K562 (cell line): Measurements from ENCODE around the gene SYT7. TPM values are rescaled to one million over a fixed set of nuclear protein-coding genes. Genes with fewer than 3 reads are reported as not detected.

Source experiments
- ATAC-seq: fragments of 200-7000 bp; cut with Tn5 transposase; 3 replicates; pipeline ENCODE4 v1.9.1; 2020; ENCODE audit warnings: moderate library complexity
- BruUV-seq: library from RNA; stranded (reverse); fragments of 400-500 nt; replicated peaks from 2 replicates; lab custom pipeline; 2021; lab: Mats Ljungman, UMichigan
- CTCF ChIA-PET: fragments of 300-600 bp; formaldehyde crosslinking; extraction: SDS; loops from one replicate; lab custom pipeline; 2021; ENCODE audit warnings: low intra/inter-chr PET ratio; lab: Yijun Ruan, JAX
- POLR2A ChIA-PET: fragments of 300-600, 350-650 bp; sonication (Branson Sonifier 250); formaldehyde crosslinking; extraction: SDS; loops from one replicate; lab custom pipeline; 2021; ENCODE audit warnings: antibody characterized with exemption, inconsistent platforms; lab: Yijun Ruan, JAX
- DNase-seq, 4 experiments: peaks; one replicate each; pipeline versions ENCODE4 v3.0.0 to v3.0.0-alpha.2; 2011 to 2018; ENCODE audit warnings: low spot score in 3 of 4, mixed read lengths in 3 of 4; ENCODE audit errors: extremely low read depth in 1 of 4
- FAIRE-seq: peaks from 2 replicates; lab custom pipeline; 2011; peaks lifted over from hg19 to GRCh38; lab: Jason Lieb, UNC
- H2AFZ ChIP-seq: 2 replicates; pipeline ENCODE4 v1.6.0; 2011; ENCODE audit warnings: low read depth, low read length, control low read depth, inconsistent platforms
- H3K27ac ChIP-seq: fragments of 200-600 bp; 3 replicates; pipeline ENCODE4 v1.8.0; 2011; ENCODE audit warnings: low read depth, mild to moderate bottlenecking, control low read depth, inconsistent platforms, low read length, moderate library complexity, mixed read lengths; ENCODE audit errors: extremely low read depth
- H3K27me3 ChIP-seq, 2 experiments: fragments of 300-600 bp in 1 of 2; 2 replicates in 1 of 2; 3 replicates in 1 of 2; pipeline versions ENCODE4 v1.6.0 to v1.8.0; 2011; ENCODE audit warnings: inconsistent platforms in 2 of 2, low read length in 2 of 2, mild to moderate bottlenecking in 1 of 2, mixed read lengths in 1 of 2, moderate library complexity in 1 of 2; ENCODE audit not compliant: control insufficient read depth in 2 of 2, insufficient read depth in 2 of 2
- H3K36me3 ChIP-seq: fragments of 300-600 bp; 3 replicates; pipeline ENCODE4 v1.8.0; 2011; ENCODE audit warnings: mild to moderate bottlenecking, low read length, inconsistent platforms; ENCODE audit not compliant: control insufficient read depth, insufficient read depth
- H3K4me1 ChIP-seq, 2 experiments: fragments of 200-600 bp in 1 of 2; replicated peaks in 1 of 2; 2 replicates in 1 of 2; 3 replicates in 1 of 2; pipeline versions ENCODE4 v1.5.1 to v1.8.0; 2011; ENCODE audit warnings: inconsistent platforms in 2 of 2, low read length in 2 of 2, mild to moderate bottlenecking in 1 of 2, mixed read lengths in 1 of 2, moderate library complexity in 1 of 2; ENCODE audit not compliant: control insufficient read depth in 2 of 2, insufficient read depth in 2 of 2
- H3K4me2 ChIP-seq: 2 replicates; pipeline ENCODE4 v1.6.1; 2011; ENCODE audit warnings: low read length, control low read depth, inconsistent platforms, mixed read lengths; ENCODE audit not compliant: insufficient read depth
- H3K4me3 ChIP-seq: fragments of 200-600 bp; sonication (generic), shearing (Covaris generic); 2 replicates; pipeline ENCODE4 v1.5.1; 2016; ENCODE audit warnings: control low read depth, inconsistent platforms
- H3K79me2 ChIP-seq: fragments of 200-600 bp; 3 replicates; pipeline ENCODE4 v1.8.0; 2011; ENCODE audit warnings: low read length, inconsistent platforms; ENCODE audit not compliant: control insufficient read depth, insufficient read depth
- H3K9ac ChIP-seq, 2 experiments: 2 replicates each; pipeline versions ENCODE4 v1.6.0 to v1.6.1; 2011; ENCODE audit warnings: low read depth in 2 of 2, low read length in 2 of 2, control low read depth in 1 of 2, inconsistent platforms in 1 of 2, mild to moderate bottlenecking in 1 of 2, mixed read lengths in 1 of 2; ENCODE audit not compliant: insufficient read depth in 1 of 2
- H3K9me1 ChIP-seq: one replicate; pipeline ENCODE4 v1.6.0; 2011; ENCODE audit warnings: inconsistent platforms, mild to moderate bottlenecking, low read length, moderate library complexity; ENCODE audit not compliant: control insufficient read depth, insufficient read depth
- H3K9me3 ChIP-seq: replicated peaks from 2 replicates; pipeline ENCODE4 v1.5.1; 2011; ENCODE audit warnings: low read depth, low read length, inconsistent platforms; ENCODE audit not compliant: control insufficient read depth, insufficient read depth
- H4K20me1 ChIP-seq: replicated peaks from 2 replicates; pipeline ENCODE4 v1.6.1; 2011; ENCODE audit warnings: low read length, inconsistent platforms, mixed read lengths; ENCODE audit not compliant: control insufficient read depth, insufficient read depth
- EP300 ChIP-seq: IDR thresholded peaks from 2 replicates; pipeline ENCODE4 v1.6.1; 2012; ENCODE audit warnings: low read length, improper control_type of control experiment
- NCOA6 ChIP-seq: fragments of 450-650 bp; IDR thresholded peaks from 2 replicates; pipeline ENCODE4 v1.6.1; 2017; ENCODE audit warnings: mild to moderate bottlenecking
- PHB2 ChIP-seq: fragments of 450-650 bp; IDR thresholded peaks from 2 replicates; pipeline ENCODE4 v1.6.1; 2017; ENCODE audit warnings: low read depth
- PRMT5 ChIP-seq: sonication (generic); formaldehyde crosslinking; IDR thresholded peaks from 2 replicates; pipeline ENCODE4 v1.5.0; 2020; ENCODE audit warnings: missing genetic modification reagents
- ZFP30 ChIP-seq: fragments of 250-450 bp; sonication (Bioruptor Pico); IDR thresholded peaks from 2 replicates; pipeline ENCODE4 v1.8.0; 2022; ENCODE audit warnings: moderate library complexity, mild to moderate bottlenecking, inconsistent platforms, borderline replicate concordance
- ZNF23 ChIP-seq: fragments of 250-450 bp; sonication (Bioruptor Pico); IDR thresholded peaks from 2 replicates; pipeline ENCODE4 v1.4.0; 2020; ENCODE audit warnings: mild to moderate bottlenecking
- WGBS: fragments of 100-300 bp; shearing (Covaris generic); methylation state at CpG from one replicate; pipeline ENCODE4 v1.1.6; 2016; ENCODE audit warnings: low coverage, mixed read lengths; ENCODE audit not compliant: insufficient coverage; ENCODE audit errors: missing lambda C conversion rate; 5-methylcytosine and 5-hydroxymethylcytosine counted together
- in situ Hi-C: fragments of 300-500 bp; cut with MboI; formaldehyde crosslinking; loops from 4 replicates; pipeline ENCODE4 v1.15.0; 2018; ENCODE audit warnings: inconsistent platforms, mixed read lengths
- intact Hi-C: fragments of 100-400 bp; cut with micrococcal nuclease; formaldehyde crosslinking; loops from 2 replicates; pipeline ENCODE4 v1.14.2; 2022
- polyA plus RNA-seq, 8 experiments: library from polyadenylated mRNA; depleted of rRNA in 4 of 8; stranded (reverse) in 5 of 8; unstranded in 3 of 8; fragments of >200 nt; fragmentation: Nextera tagmentation in 2 of 8; fragmentation: Illumina TruSeq in 1 of 8; extraction: Ambion mirVana in 2 of 8; extraction: Trizol in 1 of 8; gene quantifications; 2 replicates each; pipeline versions ENCODE4 v1.2.1 to v1.2.3, GENCODE V29; 2011 to 2014; ENCODE audit warnings: inconsistent platforms in 1 of 8, missing spikeins in 1 of 8
- total RNA-seq, 7 experiments: library from RNA; depleted of rRNA in 6 of 7; stranded (reverse); fragments of >200 nt in 6 of 7; fragmentation: Illumina TruSeq in 2 of 7; extraction: Trizol in 2 of 7; gene quantifications; 2 replicates each; pipeline versions ENCODE4 v1.2.1 to v1.2.3, GENCODE V29; 2011 to 2021; ENCODE audit warnings: low replicate concordance in 1 of 7
- TF ChIP-seq, protein P1 (sequence below): IDR thresholded peaks from 2 replicates; pipeline ENCODE4 v1.6.1; 2011; ENCODE audit warnings: borderline replicate concordance, low read depth, mild to moderate bottlenecking, moderate library complexity, low read length; ENCODE audit not compliant: insufficient read depth, poor library complexity, severe bottlenecking
- TF ChIP-seq, protein P2 (sequence below): fragments of 250-450 bp; sonication (Bioruptor Pico); IDR thresholded peaks from 2 replicates; pipeline ENCODE4 v1.8.0; 2021; ENCODE audit warnings: mild to moderate bottlenecking, moderate library complexity
- TF ChIP-seq, protein P3 (sequence below): fragments of 250-450 bp; sonication (Bioruptor Pico); IDR thresholded peaks from 2 replicates; pipeline ENCODE4 v1.5.1; 2021; ENCODE audit warnings: mild to moderate bottlenecking

The SYT7 gene
- total and polyA plus RNA-seq, 9 of the 15 experiments (the other 6 are each of a cell fraction or from before 2014, with no cell fraction given): 0.01 to 0.51 (median 0.16) TPM; not detected in 1

DNA sequence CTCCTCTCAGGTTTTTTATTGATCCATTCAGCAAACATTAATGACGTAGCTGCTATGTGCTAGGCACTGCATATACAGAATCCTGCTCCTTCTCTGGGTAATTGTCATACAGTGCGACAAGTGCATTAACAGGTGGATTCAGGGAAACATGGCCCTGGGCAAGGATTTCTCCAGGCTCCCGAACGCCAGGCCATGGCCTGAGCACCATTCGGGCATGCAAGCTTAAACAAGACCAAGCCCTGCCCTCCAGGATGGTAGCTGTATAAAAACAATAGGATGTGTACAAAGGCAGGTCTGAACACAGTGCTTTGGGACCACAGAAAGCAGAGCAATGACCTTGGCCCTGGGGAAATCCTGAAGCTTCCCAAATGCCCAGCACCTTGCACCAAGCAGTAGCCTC, 9.1 kb upstream of the SYT7 start:
- Histone ChIP-seq H2AFZ (no peak overlapping the region), H4K20me1 (peaks cover 18% of the 10 kb centered on the region), H3K9me3 (no peaks in the 10 kb centered on the region), H3K79me2 (no peaks in the 10 kb centered on the region), H3K9me1 (no peaks in the 10 kb centered on the region), H3K27ac (no peak overlapping the region), H3K9ac (no peak overlapping the region), H3K4me2 (no peak overlapping the region), H3K36me3 (no peaks in the 10 kb centered on the region), H3K27me3 (peaks cover 16 to 74% of the 10 kb centered on the region in 2 experiments; a peak in 3 of 5 replicates), H3K4me1 (peaks cover 3 to 20% of the 10 kb centered on the region in 2 experiments; a peak in 4 of 5 replicates), H3K4me3 (no peak overlapping the region)
- TF ChIP-seq, protein P1, sequence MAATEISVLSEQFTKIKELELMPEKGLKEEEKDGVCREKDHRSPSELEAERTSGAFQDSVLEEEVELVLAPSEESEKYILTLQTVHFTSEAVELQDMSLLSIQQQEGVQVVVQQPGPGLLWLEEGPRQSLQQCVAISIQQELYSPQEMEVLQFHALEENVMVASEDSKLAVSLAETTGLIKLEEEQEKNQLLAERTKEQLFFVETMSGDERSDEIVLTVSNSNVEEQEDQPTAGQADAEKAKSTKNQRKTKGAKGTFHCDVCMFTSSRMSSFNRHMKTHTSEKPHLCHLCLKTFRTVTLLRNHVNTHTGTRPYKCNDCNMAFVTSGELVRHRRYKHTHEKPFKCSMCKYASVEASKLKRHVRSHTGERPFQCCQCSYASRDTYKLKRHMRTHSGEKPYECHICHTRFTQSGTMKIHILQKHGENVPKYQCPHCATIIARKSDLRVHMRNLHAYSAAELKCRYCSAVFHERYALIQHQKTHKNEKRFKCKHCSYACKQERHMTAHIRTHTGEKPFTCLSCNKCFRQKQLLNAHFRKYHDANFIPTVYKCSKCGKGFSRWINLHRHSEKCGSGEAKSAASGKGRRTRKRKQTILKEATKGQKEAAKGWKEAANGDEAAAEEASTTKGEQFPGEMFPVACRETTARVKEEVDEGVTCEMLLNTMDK: no peak
- no peak for TF ChIP-seq EP300
- TF ChIP-seq, protein P2, sequence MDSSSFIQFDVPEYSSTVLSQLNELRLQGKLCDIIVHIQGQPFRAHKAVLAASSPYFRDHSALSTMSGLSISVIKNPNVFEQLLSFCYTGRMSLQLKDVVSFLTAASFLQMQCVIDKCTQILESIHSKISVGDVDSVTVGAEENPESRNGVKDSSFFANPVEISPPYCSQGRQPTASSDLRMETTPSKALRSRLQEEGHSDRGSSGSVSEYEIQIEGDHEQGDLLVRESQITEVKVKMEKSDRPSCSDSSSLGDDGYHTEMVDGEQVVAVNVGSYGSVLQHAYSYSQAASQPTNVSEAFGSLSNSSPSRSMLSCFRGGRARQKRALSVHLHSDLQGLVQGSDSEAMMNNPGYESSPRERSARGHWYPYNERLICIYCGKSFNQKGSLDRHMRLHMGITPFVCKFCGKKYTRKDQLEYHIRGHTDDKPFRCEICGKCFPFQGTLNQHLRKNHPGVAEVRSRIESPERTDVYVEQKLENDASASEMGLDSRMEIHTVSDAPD: no peak
- TF ChIP-seq NCOA6: no peak
- TF ChIP-seq ZFP30: no peak
- TF ChIP-seq PRMT5 (CRISPR knock-in tag): no peak
- no peak for TF ChIP-seq PHB2
- TF ChIP-seq ZNF23: no peak
- TF ChIP-seq, protein P3, sequence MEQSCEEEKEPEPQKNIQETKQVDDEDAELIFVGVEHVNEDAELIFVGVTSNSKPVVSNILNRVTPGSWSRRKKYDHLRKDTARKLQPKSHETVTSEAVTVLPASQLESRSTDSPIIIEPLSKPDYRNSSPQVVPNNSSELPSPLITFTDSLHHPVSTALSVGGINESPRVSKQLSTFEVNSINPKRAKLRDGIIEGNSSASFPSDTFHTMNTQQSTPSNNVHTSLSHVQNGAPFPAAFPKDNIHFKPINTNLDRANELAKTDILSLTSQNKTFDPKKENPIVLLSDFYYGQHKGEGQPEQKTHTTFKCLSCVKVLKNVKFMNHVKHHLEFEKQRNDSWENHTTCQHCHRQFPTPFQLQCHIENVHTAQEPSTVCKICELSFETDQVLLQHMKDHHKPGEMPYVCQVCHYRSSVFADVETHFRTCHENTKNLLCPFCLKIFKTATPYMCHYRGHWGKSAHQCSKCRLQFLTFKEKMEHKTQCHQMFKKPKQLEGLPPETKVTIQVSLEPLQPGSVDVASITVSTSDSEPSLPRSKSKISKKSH (CRISPR knock-in tag): no peak
- DNase-seq: no peak
- intact Hi-C loops: no loop called here
- in situ Hi-C loops: no loop called here
- BruUV-seq: no TSS peak
- ChIA-PET CTCF (no interaction called here), POLR2A (interaction anchor here (1.3 kb wide), 1 partner anchor 10 kb away, joined by 3 read pairs; no protein-coding TSS in a partner anchor)
- FAIRE-seq: no peak
- no peak for ATAC-seq
- WGBS: 0% methylated on average over 5 of the region's 5 CpGs
